Central memory CD8-positive, alpha-beta T cell (primary cell): ENCODE data around the gene APC2.

Source experiments
- ATAC-seq: fragments of 150-1000 bp; cut with Tn5 transposase; replicated peaks from 2 replicates; pipeline ENCODE4 v1.10.0; 2022; ENCODE audit warnings: mild to moderate bottlenecking, moderate FRiP score, moderate number of reproducible peaks; ENCODE audit not compliant: poor library complexity, severe bottlenecking; ENCODE audit errors: extremely low read depth
- DNase-seq, 2 donors: peaks; one replicate each; pipeline ENCODE4 v3.0.0; 2021; ENCODE audit warnings: low spot score in 2 of 2
- H3K27ac Mint-ChIP-seq: one replicate; pipeline ENCODE4 v1.8.0; 2022; ENCODE audit warnings: low read depth, mild to moderate bottlenecking, moderate library complexity, mixed read lengths
- H3K27me3 Mint-ChIP-seq: one replicate; pipeline ENCODE4 v1.8.0; 2022; ENCODE audit warnings: mixed read lengths
- H3K36me3 Mint-ChIP-seq: one replicate; pipeline ENCODE4 v1.8.0; 2022; ENCODE audit warnings: mild to moderate bottlenecking, moderate library complexity, mixed read lengths; ENCODE audit not compliant: insufficient read depth
- H3K4me1 Mint-ChIP-seq: one replicate; pipeline ENCODE4 v1.8.0; 2022; ENCODE audit warnings: mixed read lengths
- H3K4me3 Mint-ChIP-seq: one replicate; pipeline ENCODE4 v1.8.0; 2022; ENCODE audit warnings: mild to moderate bottlenecking, moderate library complexity, mixed read lengths
- H3K9me3 Mint-ChIP-seq: one replicate; pipeline ENCODE4 v1.8.0; 2022; ENCODE audit warnings: mixed read lengths

Gene APC2, protein sequence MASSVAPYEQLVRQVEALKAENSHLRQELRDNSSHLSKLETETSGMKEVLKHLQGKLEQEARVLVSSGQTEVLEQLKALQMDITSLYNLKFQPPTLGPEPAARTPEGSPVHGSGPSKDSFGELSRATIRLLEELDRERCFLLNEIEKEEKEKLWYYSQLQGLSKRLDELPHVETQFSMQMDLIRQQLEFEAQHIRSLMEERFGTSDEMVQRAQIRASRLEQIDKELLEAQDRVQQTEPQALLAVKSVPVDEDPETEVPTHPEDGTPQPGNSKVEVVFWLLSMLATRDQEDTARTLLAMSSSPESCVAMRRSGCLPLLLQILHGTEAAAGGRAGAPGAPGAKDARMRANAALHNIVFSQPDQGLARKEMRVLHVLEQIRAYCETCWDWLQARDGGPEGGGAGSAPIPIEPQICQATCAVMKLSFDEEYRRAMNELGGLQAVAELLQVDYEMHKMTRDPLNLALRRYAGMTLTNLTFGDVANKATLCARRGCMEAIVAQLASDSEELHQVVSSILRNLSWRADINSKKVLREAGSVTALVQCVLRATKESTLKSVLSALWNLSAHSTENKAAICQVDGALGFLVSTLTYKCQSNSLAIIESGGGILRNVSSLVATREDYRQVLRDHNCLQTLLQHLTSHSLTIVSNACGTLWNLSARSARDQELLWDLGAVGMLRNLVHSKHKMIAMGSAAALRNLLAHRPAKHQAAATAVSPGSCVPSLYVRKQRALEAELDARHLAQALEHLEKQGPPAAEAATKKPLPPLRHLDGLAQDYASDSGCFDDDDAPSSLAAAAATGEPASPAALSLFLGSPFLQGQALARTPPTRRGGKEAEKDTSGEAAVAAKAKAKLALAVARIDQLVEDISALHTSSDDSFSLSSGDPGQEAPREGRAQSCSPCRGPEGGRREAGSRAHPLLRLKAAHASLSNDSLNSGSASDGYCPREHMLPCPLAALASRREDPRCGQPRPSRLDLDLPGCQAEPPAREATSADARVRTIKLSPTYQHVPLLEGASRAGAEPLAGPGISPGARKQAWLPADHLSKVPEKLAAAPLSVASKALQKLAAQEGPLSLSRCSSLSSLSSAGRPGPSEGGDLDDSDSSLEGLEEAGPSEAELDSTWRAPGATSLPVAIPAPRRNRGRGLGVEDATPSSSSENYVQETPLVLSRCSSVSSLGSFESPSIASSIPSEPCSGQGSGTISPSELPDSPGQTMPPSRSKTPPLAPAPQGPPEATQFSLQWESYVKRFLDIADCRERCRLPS (N-terminal part only)

DNA sequence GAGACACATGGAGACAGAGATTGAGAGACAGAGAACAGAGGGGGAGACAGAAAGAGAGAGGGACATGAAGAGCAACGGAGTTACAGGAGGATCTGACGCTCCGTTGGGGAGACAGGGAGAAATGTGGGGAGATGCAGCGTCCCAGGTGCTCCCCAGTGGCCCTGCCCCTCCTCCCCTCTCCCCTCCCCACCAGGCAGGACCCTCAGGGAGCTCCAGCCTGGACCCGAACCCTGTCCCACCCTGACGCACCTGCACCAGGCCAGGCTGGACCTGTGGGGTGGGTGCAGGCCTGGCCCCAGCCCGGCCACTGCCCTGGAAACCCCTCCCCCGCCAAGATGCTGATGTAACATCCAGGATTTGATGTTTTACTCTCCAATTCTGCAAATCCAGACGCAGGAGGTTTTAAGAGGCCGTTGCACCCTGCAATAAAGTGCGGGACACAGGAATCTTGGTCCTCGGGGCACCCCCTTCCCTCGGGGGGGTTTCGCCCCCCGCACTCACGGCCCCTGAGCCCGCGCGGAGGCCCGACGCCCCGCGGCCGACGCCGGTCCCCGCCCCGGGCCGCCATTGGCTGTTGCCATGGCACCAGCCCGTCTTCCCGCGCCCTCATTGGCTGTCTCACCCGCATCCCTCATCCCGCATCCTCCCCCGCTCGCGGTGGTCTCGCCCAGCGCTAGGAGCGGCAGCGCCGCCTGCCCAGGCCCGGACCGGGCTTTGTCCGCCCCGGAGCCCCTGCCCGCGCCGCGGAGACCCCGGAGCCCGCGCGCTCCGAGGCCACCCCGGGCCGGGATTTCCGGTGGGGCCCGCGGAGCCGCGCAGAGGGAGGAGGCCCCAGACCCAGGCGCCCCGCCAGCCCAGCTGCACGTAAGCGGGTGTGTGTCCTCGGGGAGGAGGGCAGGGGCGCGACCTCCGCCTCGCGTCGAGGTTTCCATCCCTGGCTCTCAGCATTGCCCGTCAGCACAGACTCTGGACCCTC lies at the start of gene APC2:
TSS of gene APC2 (plus strand) at position 655 of the 976 bp plus-strand sequence. CDS start 2,881 bp downstream, outside the sequence.
- peaks cover 25% of the 10 kb centered on the region for H3K4me1 Mint-ChIP-seq
- peak within 1 kb of the TSS; percentile 65 for H3K27ac Mint-ChIP-seq
- H3K27me3 Mint-ChIP-seq: peaks cover 73% of the 10 kb centered on the region
- no peak for ATAC-seq
- peaks cover 18% of the 10 kb centered on the region for H3K36me3 Mint-ChIP-seq
- H3K4me3 Mint-ChIP-seq: peak within 1 kb of the TSS; percentile 31
- H3K9me3 Mint-ChIP-seq: no peaks in the 10 kb centered on the region
- DNase-seq: no peak

DNA sequence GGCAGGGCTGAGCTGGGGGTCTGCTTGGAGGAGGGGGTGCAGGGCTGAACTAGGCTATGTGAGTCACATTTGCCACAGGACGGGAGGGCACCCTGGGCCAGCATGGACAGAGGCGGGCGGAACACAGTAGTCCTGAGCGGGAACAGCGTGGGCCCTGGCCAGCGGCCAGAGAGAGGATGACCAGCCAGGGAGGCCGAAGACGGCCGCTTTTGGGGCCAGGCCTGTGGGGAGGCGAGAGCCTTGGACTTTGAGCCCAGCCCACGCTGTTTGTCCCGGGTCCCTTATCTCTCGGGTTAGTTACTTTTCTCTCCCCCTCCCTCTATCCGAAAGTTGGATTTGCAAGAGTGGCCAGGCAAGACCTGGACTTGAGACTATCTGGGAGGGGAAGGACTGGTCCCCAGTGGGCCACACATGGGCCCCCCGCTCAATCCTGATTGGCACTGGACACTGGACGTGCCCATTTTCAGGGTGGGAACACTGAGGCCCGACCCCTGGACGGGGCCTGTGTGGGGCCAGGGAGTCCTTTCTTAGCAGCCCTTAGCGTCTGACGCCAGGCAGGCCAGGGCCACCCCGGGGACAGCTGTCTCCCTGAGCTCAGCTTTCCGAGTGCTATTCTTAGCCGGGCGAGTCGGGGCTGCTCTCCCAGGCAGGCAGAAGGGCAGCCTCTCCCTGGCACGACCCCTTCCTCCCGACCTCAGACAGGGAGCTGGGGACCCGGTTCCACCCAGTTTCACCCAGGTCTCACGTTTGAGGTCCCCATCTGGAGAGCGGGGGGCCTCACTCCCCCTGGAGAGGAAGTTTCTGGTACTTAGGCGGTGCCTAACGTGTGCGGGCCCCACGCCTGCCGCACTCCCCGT lies 49.4 kb upstream of the APC2 start:
- Mint-ChIP-seq H3K27ac (no peak overlapping the region), H3K4me1 (peaks cover 6% of the 10 kb centered on the region)

DNA sequence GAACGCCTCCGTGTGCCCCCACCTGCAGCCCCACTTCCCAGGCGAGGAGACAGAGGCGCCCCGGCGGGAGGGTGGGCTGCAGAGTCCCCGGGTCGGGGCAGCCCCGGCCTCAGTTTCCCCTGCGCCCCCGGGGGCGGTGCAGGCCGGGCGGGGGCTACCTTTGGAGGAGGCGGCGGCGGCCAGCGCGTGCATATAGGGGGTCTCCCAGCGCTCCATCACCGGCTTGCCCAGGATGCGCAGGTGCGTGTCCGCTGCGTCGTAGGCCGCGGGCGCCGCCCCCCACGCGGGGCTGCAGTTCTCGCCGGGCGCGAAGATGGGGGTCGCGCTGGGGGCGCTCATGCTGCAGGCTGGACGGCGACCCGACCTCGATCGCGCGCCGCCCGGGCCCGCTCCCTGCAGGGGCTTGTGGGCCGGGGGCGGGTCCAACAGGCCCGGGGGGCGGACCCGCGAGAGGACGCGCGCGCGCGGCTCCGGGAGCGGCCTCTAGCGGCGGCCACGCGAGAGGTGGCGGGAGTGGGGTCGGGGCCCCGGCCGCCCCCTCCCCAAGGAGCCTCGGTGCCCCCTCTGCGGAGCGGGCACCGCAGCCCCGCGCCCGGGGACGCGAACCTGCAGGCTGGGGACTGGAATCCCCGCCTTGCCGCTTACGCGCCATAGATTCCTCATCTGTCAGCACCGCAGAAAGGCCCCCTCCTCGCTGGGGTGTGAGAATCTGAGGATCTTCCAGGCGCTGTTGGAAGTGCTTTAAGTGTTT lies 48.6 kb upstream of the APC2 start, which contains the start of gene GAMT:
TSS of gene GAMT (minus strand) at position 405 of the 751 bp plus-strand sequence. CDS start at position 339, 66 bp downstream.
- ATAC-seq: peak; percentile 67
- H3K27me3 Mint-ChIP-seq: peaks cover 6% of the 10 kb centered on the region
- no peak within 1 kb of the TSS for H3K27ac Mint-ChIP-seq
- peaks cover 8% of the 10 kb centered on the region for H3K36me3 Mint-ChIP-seq
- peak within 1 kb of the TSS; percentile 63 for H3K4me3 Mint-ChIP-seq
- peak in 1 of 2 donors; percentile 34 for DNase-seq
- H3K4me1 Mint-ChIP-seq: peaks cover 6% of the 10 kb centered on the region
- no peaks in the 10 kb centered on the region for H3K9me3 Mint-ChIP-seq

More for the DNA sequence above, 49.4 kb upstream of the APC2 start:
- peak overlapping the region; percentile 63 for H3K4me3 Mint-ChIP-seq
- no peaks in the 10 kb centered on the region for H3K9me3 Mint-ChIP-seq
- DNase-seq (no peak), ATAC-seq (no peak)
- peaks cover 8% of the 10 kb centered on the region for H3K36me3 Mint-ChIP-seq
- peaks cover 6% of the 10 kb centered on the region for H3K27me3 Mint-ChIP-seq

DNA sequence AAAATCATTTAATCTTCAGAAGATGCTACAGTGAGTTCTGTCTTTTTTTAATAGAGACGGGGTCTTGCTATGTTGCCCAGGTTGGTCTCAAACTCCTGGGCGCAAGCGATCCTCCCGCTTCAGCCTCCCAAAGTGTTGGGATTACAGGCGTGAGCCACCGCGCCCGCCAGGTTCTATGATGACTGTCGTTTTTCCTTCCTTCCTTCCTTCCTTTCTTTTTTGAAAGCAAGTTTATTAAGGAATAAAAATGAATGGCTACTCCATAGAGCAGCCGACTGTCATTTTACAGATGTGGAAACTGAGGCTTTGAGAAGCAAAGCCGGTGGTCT lies 48.1 kb upstream of the APC2 start:
- DNase-seq (no peak), ATAC-seq (no peak)
- H3K4me1 Mint-ChIP-seq: peaks cover 12% of the 10 kb centered on the region
- H3K9me3 Mint-ChIP-seq: no peaks in the 10 kb centered on the region
- no peak overlapping the region for H3K27ac Mint-ChIP-seq
- H3K27me3 Mint-ChIP-seq: peaks cover 6% of the 10 kb centered on the region
- peaks cover 8% of the 10 kb centered on the region for H3K36me3 Mint-ChIP-seq
- H3K4me3 Mint-ChIP-seq: peak overlapping the region; percentile 57

DNA sequence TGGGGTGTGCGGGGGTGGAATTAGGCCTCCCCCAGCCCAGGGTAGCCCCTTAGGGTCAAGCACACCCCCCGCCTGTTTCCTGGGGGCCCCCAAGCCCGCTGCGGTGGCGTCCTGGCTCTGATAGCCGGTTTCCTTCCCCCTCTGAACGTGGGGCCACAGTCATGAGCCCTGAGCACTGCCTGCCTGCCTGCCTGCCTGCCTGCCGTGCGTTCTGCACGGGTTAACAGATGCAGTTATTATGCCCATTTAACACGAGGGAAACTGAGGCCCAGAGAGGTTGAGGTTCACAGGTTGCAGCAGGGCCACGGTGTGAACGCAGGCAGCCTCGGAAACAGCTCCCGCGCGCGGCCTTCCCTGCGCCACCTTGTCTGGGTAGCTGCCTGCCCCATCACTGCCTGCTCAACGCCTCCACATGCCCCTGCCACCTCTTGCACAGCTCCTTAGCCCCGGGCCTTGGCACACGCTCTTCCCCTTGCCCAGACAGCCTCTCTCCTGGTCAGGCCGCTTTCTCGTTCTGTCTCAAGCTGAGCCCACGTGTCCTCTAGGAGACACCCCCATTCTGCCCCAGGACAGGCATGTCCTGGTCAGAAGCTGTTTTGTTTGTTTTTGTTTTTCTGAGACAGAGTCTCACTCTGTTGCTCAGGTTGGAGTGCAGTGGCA lies 47.4 kb upstream of the APC2 start:
- peaks cover 10% of the 10 kb centered on the region for H3K36me3 Mint-ChIP-seq
- H3K4me1 Mint-ChIP-seq: peaks cover 12% of the 10 kb centered on the region
- DNase-seq: no peak
- H3K9me3 Mint-ChIP-seq: no peaks in the 10 kb centered on the region
- H3K4me3 Mint-ChIP-seq: peak overlapping the region; percentile 74
- ATAC-seq: no peak
- H3K27ac Mint-ChIP-seq: peak overlapping the region; percentile 73
- H3K27me3 Mint-ChIP-seq: peaks cover 6% of the 10 kb centered on the region

DNA sequence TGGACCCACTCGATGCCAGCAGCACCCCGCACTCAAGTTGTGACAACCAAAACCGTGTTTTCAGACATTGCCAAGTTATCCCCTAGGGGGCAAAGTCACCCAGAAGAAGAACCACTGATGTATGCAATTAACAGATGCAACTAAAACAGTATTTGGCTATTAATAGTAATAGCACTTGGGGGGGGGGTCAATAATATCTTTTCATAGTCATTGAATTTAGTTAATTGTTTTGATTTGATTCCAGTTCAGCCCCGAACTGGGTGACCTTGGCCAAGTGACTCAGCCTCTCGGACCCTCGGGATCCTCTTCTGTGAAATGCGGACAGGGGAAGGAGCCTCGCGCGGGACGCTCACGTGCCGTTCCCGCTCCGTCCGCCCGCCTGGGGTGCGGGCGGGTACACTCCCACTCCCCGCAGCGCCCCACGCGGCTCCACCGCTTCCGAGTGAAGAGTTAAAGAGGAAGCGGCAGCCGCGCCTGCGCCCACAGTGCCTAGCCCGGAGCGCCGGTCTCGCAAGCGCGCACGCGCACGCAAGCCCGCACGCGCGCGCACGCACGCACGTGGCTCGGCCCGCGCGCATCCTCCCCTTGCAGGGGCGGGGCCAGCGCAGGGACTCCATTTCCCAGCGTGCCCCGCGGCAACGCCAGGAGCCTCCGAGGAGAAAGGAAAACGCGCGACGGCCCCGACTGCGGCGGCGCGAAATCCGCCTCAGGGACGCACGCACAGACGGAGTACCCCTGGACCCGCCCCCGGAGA lies 43.0 kb upstream of the APC2 start:
- Mint-ChIP-seq H3K4me3 (peak overlapping the region; percentile 74), H3K9me3 (no peaks in the 10 kb centered on the region), H3K36me3 (peaks cover 19% of the 10 kb centered on the region), H3K4me1 (peaks cover 46% of the 10 kb centered on the region), H3K27ac (peak overlapping the region; percentile 67), H3K27me3 (peaks cover 6% of the 10 kb centered on the region)
- peak; percentile 74 for ATAC-seq
- DNase-seq: peak; percentile 98 to 99

DNA sequence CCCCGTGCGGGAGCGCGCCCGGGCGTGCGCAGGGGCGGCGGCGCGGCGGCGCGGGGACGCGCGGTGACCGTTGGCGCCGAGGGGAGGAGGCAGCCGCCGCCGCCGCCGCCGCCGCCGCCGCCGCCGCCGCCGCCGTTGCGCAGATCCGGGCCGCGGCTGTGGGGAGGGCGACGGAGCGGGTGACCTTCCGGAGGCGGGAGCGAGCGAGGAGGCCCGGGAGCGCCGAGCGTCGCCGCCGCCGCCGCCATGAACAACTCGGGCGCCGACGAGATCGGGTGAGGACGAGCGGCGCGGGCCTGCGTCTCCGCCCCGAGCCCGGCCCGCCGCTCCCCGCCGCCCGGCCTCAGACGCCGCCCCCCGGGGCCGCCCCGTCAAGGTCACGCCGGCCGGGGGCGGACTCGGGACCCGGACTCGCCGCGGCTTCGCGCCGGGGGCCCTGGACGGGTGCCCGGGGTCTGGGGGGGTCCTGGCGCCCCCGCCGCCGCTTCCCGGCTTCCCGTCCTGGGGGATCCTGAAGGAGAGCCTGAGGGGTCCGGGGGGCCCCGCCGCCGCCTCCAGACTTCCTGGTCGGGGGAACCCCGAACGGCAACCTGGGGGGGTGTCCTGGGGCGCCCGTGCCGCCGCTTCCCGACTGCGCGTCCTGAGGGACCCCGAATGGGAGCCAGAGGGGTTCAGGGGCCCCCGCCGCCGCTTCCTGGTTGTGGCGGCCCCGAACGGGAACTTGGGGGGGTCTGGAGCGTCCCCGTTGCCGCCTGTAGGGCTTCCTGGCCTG lies 42.2 kb upstream of the APC2 start, which contains the start of gene DAZAP1:
TSS of gene DAZAP1 (plus strand) at position 59 of the 772 bp plus-strand sequence. CDS start at position 247, 188 bp downstream.
- H3K36me3 Mint-ChIP-seq: peaks cover 22% of the 10 kb centered on the region
- ATAC-seq (peak; percentile 4), DNase-seq (peak; percentile 25 to 28)
- H3K9me3 Mint-ChIP-seq: no peaks in the 10 kb centered on the region
- peaks cover 5% of the 10 kb centered on the region for H3K27me3 Mint-ChIP-seq
- peak within 1 kb of the TSS; percentile 94 for H3K4me3 Mint-ChIP-seq
- peaks cover 48% of the 10 kb centered on the region for H3K4me1 Mint-ChIP-seq
- peak within 1 kb of the TSS; percentile 96 for H3K27ac Mint-ChIP-seq

DNA sequence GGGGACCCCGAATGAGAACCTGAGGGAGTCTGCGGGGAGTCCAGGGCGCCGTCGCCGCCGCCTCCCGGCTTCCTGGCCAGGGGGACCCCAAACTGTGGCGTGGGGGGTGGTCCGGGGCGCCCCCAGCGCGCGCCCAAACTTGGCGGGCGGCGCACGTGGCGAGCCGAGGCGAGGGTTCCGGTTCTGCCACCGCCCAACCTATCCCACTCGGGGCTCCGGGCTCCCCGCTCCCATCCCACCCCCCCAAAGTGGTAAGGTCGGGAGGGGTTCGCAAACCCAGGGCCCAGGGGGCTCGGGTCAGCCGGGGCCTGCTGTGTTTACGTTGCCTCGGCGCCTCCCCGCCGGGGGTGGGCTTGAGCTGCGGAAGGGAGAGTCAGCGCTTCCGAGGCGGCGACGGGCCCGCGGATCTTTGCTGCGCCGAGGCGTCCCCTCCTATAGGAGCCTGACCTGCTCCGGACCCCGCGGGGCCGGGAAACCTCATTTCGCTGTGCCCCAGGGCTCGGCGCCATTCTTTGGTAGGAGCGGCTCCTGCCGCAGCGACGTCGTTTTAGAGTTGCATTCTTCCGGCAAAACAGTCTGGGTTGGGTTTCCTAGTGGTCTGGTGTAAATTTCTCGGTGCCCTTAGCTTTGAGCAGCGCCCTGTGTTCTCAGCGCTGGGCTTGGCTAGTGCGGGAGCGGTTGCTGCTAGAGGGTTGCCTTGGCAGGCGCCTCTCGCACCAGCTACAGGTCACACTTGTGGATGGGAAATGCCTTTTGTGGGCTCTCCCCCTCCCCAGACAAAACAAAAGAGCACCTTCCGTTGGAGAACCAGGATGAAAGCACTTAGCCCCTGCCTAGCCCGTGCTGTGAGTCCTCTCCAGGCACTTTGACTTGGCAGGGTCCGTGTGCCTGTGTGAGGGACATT lies 41.4 kb upstream of the APC2 start:
- Mint-ChIP-seq H3K27me3 (no peaks in the 10 kb centered on the region), H3K4me1 (peaks cover 52% of the 10 kb centered on the region), H3K36me3 (peaks cover 28% of the 10 kb centered on the region), H3K9me3 (no peaks in the 10 kb centered on the region), H3K4me3 (peak overlapping the region; percentile 94), H3K27ac (peak overlapping the region; percentile 96)
- DNase-seq: peak; percentile 48 to 70
- peak; percentile 31 for ATAC-seq
